Hair follicle dermal papilla cell (primary cell): ENCODE data around the gene SLC22A13. TPM values are rescaled to one million over a fixed set of nuclear protein-coding genes. Genes with fewer than 3 reads are reported as not detected.

ENCODE experiments used
- small RNA-seq: library from RNA; depleted of rRNA; stranded (forward); fragments of <200 nt; gene quantifications from one replicate; pipeline ENCODE3, GENCODE V24; 2012
- total RNA-seq: library from RNA; depleted of rRNA; stranded (reverse); fragments of >200 nt; gene quantifications from 2 replicates; pipeline ENCODE4 v1.2.3, GENCODE V29; 2012

The SLC22A13 gene, protein sequence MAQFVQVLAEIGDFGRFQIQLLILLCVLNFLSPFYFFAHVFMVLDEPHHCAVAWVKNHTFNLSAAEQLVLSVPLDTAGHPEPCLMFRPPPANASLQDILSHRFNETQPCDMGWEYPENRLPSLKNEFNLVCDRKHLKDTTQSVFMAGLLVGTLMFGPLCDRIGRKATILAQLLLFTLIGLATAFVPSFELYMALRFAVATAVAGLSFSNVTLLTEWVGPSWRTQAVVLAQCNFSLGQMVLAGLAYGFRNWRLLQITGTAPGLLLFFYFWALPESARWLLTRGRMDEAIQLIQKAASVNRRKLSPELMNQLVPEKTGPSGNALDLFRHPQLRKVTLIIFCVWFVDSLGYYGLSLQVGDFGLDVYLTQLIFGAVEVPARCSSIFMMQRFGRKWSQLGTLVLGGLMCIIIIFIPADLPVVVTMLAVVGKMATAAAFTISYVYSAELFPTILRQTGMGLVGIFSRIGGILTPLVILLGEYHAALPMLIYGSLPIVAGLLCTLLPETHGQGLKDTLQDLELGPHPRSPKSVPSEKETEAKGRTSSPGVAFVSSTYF
- total RNA-seq = 0.24 and 0.97 TPM in 2 replicates

DNA sequence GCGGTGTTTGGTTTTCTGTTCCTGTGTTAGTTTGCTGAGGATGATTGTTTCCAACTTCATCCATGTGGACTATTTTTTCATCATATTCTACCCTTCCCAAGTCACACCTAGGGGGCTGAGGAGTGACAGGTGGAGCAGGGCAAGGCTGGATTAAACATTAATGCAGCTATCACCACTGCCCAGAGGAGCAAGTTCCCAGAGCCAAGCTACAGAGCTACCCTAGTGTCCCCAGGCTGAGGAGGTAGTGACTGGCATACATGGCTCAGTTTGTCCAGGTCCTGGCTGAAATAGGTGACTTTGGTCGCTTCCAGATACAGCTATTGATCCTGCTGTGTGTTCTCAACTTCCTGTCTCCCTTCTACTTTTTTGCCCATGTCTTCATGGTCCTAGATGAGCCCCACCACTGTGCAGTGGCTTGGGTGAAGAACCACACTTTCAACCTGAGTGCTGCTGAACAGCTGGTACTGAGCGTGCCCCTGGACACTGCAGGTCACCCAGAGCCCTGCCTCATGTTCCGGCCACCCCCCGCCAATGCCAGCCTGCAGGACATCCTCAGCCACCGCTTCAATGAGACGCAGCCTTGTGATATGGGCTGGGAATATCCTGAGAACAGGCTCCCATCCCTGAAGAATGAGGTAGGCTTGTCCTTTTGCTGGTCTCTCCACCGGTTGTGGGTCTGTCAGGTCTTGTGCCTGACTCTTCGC lies at the start of gene SLC22A13:
Gene SLC22A13 (plus strand): TSS at position 209 of the 704 bp plus-strand sequence. CDS start 49 bp downstream, at position 258.

GRCh38 chr3:38281895-38282686 lies 16.5 kb downstream of the SLC22A13 start, which contains the start of gene SLC22A14:
Gene SLC22A14, plus strand, starts transcription at chr3:38282294. Its CDS starts 23,733 bp downstream, at chr3:38306027.

Small RNA genes lying within 50 kb of the gene (small RNA-seq; reads per million reads assigned to genes)
- not detected for gene RNU6-235P

Other genes starting within 250 kb of the SLC22A13 start
- 33.4 and 40.0 TPM in 2 replicates for gene PLCD1, start 236.2 kb upstream of the SLC22A13 start, total RNA-seq
- under 0.01 and 0.16 TPM in 2 replicates for gene DLEC1, start 226.6 kb upstream of the SLC22A13 start, total RNA-seq
- 19.4 and 22.9 TPM in 2 replicates for gene ACAA1, start 128.7 kb upstream of the SLC22A13 start, total RNA-seq
- gene MYD88, start 127.2 kb upstream of the SLC22A13 start, total RNA-seq = 15.3 and 19.6 TPM in 2 replicates
- 53.2 and 56.1 TPM in 2 replicates for gene OXSR1, start 100.3 kb upstream of the SLC22A13 start, total RNA-seq
- 0.16 and 0.49 TPM in 2 replicates for gene SLC22A14, start 16.5 kb downstream of the SLC22A13 start, total RNA-seq
- 6.2 and 13.5 TPM in 2 replicates for gene XYLB, start 81.0 kb downstream of the SLC22A13 start, total RNA-seq
- gene ACVR2B, start 188.1 kb downstream of the SLC22A13 start, total RNA-seq = 2.9 and 3.6 TPM in 2 replicates
- gene EXOG, start 230.5 kb downstream of the SLC22A13 start, total RNA-seq = 9.5 and 11.8 TPM in 2 replicates